NCI-H226 (cell line): ENCODE data around the gene ARID1A.
"Not testable (repeated sequence)": the region's sequence is repeated elsewhere in the genome, so short reads cannot be mapped to it uniquely, and the experiment has no call there.

Source experiments
- DNase-seq: peaks from one replicate; pipeline ENCODE4 v3.0.0-alpha.2; 2015

Gene ARID1A

DNA sequence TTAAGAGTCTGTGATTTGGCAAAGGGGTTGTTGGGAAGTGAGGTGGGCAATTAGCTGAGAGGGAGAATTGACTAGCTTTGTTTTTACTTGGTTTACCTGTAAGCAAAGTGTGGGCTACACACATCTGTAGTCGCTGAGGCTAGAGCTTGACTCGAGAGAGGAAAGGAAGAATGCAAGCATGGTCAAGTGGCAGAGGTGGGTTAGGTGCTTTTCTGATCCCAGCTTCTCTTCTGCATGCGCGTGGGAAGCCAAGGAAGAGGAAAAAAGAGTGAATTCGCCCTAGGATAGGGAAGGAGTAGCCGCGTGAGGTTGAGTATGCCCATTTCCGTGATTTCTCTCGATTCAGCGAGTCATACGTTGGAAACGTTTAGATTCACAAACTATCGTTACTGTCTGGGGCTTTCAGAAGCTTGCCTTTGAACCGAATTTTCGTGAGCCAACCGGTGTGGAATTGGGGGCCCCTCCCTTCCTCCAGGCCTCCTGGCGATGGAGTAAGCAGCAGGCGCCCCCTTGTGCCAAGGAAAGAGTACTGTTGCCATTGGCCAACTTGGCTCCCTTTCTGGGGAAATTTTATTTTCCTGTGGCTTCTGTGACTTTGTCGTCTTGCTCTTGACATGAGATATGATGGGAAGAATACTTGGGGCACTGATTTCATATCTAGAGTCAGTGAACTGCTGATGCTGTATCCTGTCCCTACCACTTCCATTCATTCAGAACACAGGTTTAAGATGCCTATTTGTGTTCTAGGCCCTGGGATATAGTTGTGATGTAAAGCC, 93.2 kb downstream of the ARID1A start:
- DNase-seq: peak; percentile 76

GRCh38 chr1:26789612-26789865, 93.7 kb downstream of the ARID1A start:
- no peak for DNase-seq

- DNase-seq: no peak
Observed at GRCh38 chr1:26789931-26790330, 94.1 kb downstream of the ARID1A start.

DNA sequence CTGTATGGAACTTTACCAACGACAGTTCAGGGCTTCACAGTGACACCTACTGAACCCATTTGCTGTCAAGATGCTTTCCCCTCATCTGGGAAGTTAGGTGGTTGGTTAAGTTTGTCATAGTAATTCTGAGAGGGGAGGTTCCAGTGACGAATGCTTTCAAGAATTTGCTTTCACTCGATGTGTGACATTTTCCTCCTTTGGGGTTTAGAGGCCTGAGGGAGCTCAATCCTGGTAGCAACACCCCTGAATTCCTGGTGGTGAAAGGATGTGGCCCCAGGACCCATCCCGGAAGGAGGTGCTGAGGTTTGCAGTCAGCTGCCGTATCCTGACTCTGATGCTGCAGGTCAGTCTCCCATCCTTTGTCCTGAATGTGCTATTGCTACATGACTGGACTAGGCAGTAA, 94.7 kb downstream of the ARID1A start:
- no peak for DNase-seq

DNA sequence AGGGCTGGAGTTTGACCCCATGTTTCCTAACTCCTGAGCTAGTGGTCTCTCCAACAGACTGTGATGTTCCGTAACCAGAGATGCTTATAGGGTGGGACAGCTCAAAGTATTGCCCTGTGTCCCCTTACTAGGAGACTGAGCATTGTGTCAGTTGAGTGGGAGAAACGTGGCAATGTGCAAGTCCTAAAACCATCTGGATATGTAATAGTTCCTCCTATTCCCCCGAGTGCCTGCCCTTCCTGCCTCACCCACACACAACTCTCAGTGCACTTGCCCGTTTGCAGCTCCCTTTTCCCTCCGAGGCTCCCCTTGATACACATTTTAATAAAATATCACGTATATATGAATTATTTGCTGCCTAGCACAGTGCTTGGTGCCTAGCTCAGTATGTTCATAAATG, 95.3 kb downstream of the ARID1A start:
- DNase-seq: no peak

GRCh38 chr1:26791626-26792025, 95.8 kb downstream of the ARID1A start:
- no peak for DNase-seq

DNA sequence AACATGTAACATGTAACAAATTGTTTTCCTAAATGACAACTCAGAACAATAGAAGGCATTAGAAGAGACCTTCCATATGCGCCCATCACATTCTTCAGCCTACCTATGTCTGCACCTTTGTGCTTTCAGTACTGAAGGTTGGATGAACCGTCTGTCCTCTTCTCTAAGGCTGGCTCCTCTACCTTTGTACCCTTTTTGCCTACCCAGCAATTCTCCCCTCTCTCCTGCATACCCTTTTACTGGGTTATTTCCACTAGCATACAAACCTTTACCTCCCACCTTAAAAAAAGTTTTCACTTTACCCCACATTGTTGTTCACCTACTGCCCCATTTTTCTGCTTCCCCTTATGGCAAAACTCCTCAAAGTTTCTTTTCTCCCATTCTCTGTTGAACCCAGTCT, 97.1 kb downstream of the ARID1A start:
- DNase-seq: no peak

DNA sequence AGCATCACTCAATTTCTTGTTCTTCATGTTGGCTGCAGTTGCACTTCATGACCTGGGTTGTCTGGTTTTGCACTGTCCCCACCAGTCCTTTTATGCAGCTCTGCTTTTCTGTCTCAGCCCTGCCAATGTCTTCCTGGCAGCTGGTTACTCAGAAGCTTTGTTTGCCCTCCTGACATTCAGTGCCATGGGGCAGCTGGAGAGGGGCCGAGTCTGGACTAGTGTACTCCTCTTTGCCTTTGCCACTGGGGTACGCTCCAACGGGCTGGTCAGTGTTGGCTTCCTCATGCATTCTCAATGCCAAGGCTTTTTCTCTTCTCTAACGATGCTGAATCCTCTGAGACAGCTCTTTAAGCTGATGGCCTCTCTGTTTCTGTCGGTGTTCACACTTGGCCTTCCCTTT, 98.6 kb downstream of the ARID1A start:
- DNase-seq: no peak

DNA sequence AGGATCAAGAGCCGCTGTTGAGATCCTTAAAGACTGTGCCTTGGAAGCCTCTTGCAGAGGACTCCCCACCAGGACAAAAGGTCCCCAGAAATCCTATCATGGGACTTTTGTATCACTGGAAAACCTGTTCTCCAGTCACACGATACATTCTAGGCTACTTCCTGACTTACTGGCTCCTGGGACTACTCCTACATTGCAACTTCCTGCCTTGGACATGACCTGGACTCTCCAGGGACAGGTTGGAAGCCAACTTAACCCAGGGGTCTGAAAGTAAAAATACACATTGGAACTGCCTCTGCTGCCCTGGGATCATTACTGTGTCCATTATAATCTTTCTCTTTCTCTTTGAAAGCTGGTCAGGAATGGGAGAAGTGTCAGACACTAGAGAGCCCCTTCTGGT, 101.8 kb downstream of the ARID1A start:
- no peak for DNase-seq

GRCh38 chr1:26799479-26800142, 103.8 kb downstream of the ARID1A start:
- peak; percentile 62 for DNase-seq

GRCh38 chr1:26803932-26804331, 108.1 kb downstream of the ARID1A start:
- not testable (repeated sequence) for DNase-seq

- DNase-seq: not testable (repeated sequence)
Observed at GRCh38 chr1:26810105-26810504, 114.3 kb downstream of the ARID1A start.

GRCh38 chr1:26811057-26811456, 115.2 kb downstream of the ARID1A start:
- no peak for DNase-seq

DNA sequence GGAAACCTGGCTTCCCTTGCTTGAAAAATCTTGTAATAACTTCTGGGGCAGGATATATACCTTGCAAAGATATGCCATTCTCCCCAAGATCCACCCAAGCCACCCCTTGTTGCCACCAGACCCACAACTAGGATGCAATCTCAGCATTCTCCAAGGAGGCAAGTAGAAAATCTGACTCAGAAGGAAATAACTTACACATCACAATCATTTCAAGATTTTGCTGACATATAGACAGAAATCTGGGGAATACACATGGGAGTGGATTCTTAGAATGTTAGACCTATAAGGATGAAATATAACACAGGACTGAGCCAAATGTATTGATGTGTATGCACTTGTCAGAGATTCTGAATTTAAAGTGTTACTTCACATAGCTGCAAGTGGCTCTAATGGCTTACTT, 115.9 kb downstream of the ARID1A start:
- DNase-seq: peak; percentile 13

- no peak for DNase-seq
Observed at GRCh38 chr1:26814377-26814776, 118.6 kb downstream of the ARID1A start.

DNA sequence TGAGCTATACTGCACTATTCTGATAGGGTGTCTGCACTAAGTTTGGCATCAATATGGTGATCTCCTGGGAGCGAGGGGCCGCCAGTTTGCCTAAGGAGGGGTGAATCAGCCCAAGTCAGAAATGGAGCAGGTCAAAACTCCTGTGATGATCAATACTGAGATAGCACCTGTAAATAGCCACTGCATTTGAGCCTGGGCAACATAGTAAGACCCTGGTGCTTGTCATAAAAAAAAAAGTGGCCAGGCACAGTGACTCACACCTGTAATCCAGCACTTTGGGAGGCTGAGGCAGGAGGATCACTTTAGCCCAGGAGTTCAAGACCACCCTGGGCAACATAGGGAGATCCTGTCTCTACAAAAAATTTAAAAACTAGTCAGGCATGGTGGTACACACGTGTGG, 119.1 kb downstream of the ARID1A start:
- no peak for DNase-seq

DNA sequence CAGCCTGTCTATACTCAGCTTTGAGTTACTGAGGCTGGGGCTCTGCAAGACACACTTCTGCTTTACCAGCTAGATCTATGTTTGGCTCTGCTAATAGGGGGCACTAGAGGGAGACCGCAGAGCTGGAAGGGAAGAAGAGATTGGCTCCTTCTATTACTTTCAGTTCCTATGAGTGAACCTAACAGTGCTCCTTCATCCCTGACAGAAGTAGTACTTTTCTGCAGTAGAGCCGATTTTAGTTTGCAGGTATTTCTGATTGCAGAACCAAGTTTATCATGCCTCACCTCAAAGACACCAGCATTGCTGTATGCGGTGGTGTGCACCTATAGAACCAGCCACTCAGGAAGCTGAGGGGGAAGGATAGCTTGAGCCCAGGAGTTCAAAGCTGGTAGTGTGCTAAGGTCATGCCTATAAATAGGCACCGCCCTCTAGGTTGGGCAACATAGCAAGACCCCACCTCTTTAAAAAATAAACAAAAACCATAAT, 125.0 kb downstream of the ARID1A start:
- DNase-seq: no peak

DNA sequence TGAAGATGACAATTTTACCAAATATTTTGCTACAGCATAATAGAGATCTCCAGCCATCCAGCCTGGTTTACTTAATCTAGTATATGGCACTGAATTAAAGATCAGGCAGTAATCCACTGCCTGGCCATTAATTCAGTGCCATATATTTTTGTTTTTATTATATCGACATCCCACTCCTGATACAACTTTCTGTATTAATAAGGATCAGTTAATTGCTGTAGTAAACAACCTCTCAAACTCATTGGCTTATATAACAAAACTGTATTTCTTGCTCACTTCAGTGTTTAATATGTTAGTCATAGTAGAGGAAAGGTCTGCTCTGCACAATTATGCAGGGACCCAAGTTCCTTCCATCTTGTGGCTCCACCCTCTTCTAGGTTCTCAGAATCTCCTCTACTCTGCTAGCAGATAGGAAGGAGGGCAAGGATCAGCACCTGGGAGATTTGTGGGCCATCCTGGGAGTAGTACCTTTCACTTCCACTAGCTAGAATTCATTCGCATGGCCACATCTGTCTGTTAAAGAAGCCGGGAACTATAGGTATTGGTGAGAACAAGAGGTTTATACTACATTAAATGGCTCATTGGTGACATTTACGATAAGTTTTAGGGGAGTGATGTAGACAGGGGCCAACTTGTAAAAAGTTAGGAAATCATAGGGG, 127.1 kb downstream of the ARID1A start:
- no peak for DNase-seq

- no peak for DNase-seq
Observed at GRCh38 chr1:26824731-26825130, 128.9 kb downstream of the ARID1A start.

DNA sequence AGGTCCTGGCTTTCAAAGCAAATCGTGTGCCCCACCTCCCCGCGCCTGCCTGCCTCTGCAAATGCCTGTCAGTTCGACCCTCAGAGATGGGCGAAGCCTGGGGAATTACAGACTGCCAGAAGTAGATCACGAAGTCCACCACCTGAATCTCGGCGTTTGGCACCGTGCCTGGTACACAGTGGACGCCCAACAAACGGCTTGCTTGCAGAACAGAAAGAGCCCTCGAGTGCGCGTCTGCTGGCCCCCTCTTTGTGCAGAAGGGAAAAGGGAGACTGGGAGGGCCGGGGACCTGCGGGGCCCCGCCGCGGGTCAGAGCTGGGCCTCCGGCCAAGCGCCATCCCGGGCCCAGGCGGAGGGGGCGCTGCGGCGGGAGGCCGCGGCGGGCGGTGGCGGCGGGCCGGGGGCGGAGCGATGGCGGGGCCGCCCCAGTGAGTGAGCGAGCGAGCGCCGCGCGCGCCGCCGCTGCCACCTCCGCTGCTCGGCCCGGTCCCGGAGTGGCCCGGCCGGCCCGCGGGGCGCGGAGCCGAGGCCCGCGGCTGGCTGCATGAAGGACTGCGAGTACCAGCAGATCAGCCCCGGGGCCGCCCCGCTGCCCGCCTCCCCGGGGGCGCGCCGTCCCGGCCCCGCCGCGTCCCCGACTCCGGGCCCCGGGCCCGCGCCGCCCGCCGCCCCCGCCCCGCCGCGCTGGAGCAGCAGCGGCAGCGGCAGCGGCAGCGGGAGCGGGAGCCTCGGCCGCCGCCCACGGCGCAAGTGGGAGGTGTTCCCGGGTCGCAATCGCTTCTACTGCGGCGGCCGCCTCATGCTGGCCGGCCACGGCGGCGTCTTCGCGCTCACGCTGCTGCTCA, 130.7 kb downstream of the ARID1A start, which contains the start of gene ZDHHC18:
ZDHHC18 (plus strand) TSS at position 428 of the 845 bp plus-strand sequence; CDS start at position 545, 117 bp downstream.
- DNase-seq: peak; percentile 18

DNA sequence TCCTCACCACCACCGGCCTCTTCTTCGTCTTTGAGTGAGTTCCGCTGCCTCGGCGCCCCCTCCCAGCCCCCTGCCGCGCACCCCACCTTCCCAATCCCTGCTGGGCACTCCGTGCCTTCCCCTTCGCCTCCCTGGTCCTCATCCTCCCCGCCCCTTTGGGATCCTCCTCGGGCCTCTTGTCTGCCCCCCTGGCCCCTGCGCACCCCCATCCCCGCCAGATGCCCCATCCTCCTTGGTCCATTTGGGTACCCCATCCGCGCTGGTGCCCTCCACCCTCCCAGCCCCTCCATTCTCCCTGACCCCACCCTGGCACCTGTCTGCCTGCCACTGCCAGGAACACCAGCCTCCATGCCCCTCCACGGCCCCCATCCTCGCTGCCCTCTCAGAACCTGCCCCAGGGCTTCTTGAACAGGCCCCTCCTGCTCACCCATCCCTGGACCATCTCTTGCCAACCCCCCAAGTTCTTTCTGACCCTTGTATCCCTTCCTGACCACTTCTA, 131.3 kb downstream of the ARID1A start:
- no peak for DNase-seq

- DNase-seq: no peak
Observed at GRCh38 chr1:26827663-26828062, 131.8 kb downstream of the ARID1A start.
